Measurements from ENCODE around the gene TRMT2A. TPM values are rescaled to one million over a fixed set of nuclear protein-coding genes. Genes with fewer than 3 reads are reported as not detected.
A peak's percentile ranks its signal among the peaks of the same experiment; 100 is the strongest.

Gene TRMT2A
- total and polyA plus RNA-seq, 2 of the 8 experiments (the other 6 are each of a cell fraction or from before 2014, with no cell fraction given): 44.9 to 50.3 TPM

DNA sequence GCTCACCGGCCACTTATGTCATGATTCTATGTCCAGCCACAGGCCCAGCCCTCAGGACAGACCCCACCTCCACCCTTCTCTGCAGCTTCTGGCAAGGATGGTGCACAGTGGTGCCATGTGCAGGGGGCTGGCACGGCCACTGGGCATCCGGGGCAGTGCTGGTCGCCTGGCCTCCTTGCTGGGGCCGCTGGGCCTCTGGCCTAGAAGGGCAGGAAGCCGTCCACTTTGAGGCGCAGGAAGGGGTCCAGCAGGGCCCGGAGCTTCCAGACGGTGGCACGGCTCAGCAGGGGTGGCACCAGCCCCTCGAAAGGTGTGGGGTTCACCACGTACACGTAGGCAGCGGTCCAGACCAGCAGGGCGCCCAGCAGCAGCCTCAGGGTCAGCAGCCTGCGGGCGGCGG is 31.4 kb upstream of the TRMT2A start:
- Histone ChIP-seq H3K4me1 (replicated peaks in 1 of 4; ENCODE audit: control insufficient read depth in 3 of 4, insufficient read depth in 4 of 4, low read length in 3 of 4) (no peaks in the 10 kb centered on the region), H3K56ac (replicated peaks; ENCODE audit: insufficient read length, low read depth, low read length) (no peak overlapping the region), H3K4me2 (ENCODE audit: insufficient read depth in 1 of 2, low read depth in 2 of 2, low read length in 2 of 2) (no peak overlapping the region), H3K27me3 (replicated peaks in 1 of 4; ENCODE audit: control insufficient read depth in 3 of 4, extremely low read depth in 1 of 4, insufficient read depth in 3 of 4, low read length in 3 of 4) (no peaks in the 10 kb centered on the region), H4K5ac (ENCODE audit: insufficient read length, low read depth, low read length) (no peak overlapping the region), H2BK15ac (ENCODE audit: low read length) (no peak overlapping the region), H2AK5ac (ENCODE audit: low read depth, low read length) (no peak overlapping the region), H3K23ac (ENCODE audit: insufficient read length) (no peak overlapping the region), H3K36me3 (ENCODE audit: control insufficient read depth in 2 of 4, insufficient read depth in 4 of 4, low read length in 3 of 4) (peaks cover 0 to 1% (median 0%) of the 10 kb centered on the region in 4 experiments; a peak in 1 of 8 replicates), H4K20me1 (replicated peaks in 1 of 2; ENCODE audit: control insufficient read depth in 1 of 2, insufficient read depth in 2 of 2, low read length in 2 of 2) (no peaks in the 10 kb centered on the region), H3K27ac (ENCODE audit: low read depth, low read length) (no peak overlapping the region), H3K79me2 (ENCODE audit: control insufficient read depth in 1 of 2, insufficient read depth in 2 of 2, low read length in 2 of 2) (no peaks in the 10 kb centered on the region), H4K8ac (ENCODE audit: extremely low read depth, insufficient read depth, low read length) (peak overlapping the region; percentile 57; the same call in 1 of the 2 replicates), H2BK20ac (ENCODE audit: low read length) (no peak overlapping the region), H3K14ac (ENCODE audit: insufficient read length) (no peak overlapping the region), H2BK5ac (ENCODE audit: low read depth, low read length) (no peak overlapping the region), H3K4me3 (ENCODE audit: extremely low read depth in 1 of 4, insufficient read depth in 2 of 4, low read depth in 3 of 4, low read length in 4 of 4) (no peak overlapping the region), H4K91ac (replicated peaks; ENCODE audit: insufficient read length, low read length) (no peak overlapping the region), H3K18ac (ENCODE audit: extremely low read depth, low read length) (no peak overlapping the region), H3K79me1 (ENCODE audit: low read depth, low read length) (no peaks in the 10 kb centered on the region), H2AFZ (ENCODE audit: low read length) (no peak overlapping the region), H3K9me3 (ENCODE audit: insufficient read depth in 2 of 2, low read depth in 1 of 2, low read length in 1 of 2) (no peaks in the 10 kb centered on the region), H3K9ac (replicated peaks in 1 of 4; ENCODE audit: extremely low read depth in 1 of 4, low read depth in 3 of 4, low read length in 3 of 4) (no peak overlapping the region), H2BK12ac (ENCODE audit: low read depth, low read length) (no peak overlapping the region), H2BK120ac (replicated peaks; ENCODE audit: low read depth, low read length) (no peak overlapping the region), H3K4ac (replicated peaks; ENCODE audit: insufficient read length, low read depth, low read length) (no peak overlapping the region), H3K23me2 (ENCODE audit: low read depth, low read length) (no peaks in the 10 kb centered on the region)
- 94% methylated on average over 18 of the region's 18 CpGs; no CpG with 5 or more reads in 1 of the 2 experiments for WGBS, 2 experiments (ENCODE audit: extremely low coverage in 1 of 2, insufficient coverage in 1 of 2, insufficient read length in 1 of 2, insufficient replicate concordance in 2 of 2, low coverage in 1 of 2, low lambda C conversion rate in 2 of 2, missing lambda C conversion rate in 1 of 2)
- ChIA-PET CTCF (ENCODE audit: partially characterized antibody) (interaction anchor here (1.2 to 2.1 kb wide), 2 partner anchors 62 to 138 kb away, joined by 3 to 5 read pairs; no protein-coding TSS in a partner anchor), POLR2A (ENCODE audit: partially characterized antibody) (interaction anchor here (1.2 to 2.1 kb wide), 3 partner anchors 19 to 67 kb away, joined by 3 to 10 read pairs (median 3); no protein-coding TSS in a partner anchor)
- FAIRE-seq: no peak
- TF ChIP-seq EP300 (IDR thresholded peaks at IDR 0.05; ENCODE audit: borderline replicate concordance in 1 of 2, low read depth in 2 of 2, low read length in 2 of 2) (no peak), SRF (IDR thresholded peaks at IDR 0.05; ENCODE audit: low read depth, low read length) (no peak), CBX8 (IDR thresholded peaks at IDR 0.05; ENCODE audit: borderline replicate concordance, low read depth, low read length) (no peak), RFX5 (IDR thresholded peaks at IDR 0.05; ENCODE audit: borderline replicate concordance, low read depth, low read length) (no peak), HDAC2 (IDR thresholded peaks at IDR 0.05; ENCODE audit: borderline replicate concordance in 1 of 2, low read depth in 2 of 2, low read length in 2 of 2) (no peak), RAD21 (IDR thresholded peaks at IDR 0.05 in 1 of 2, conservative IDR thresholded peaks at IDR 0.05 in 1 of 2; ENCODE audit: low read depth in 2 of 2, low read length in 2 of 2) (no peak), CREB1 (IDR thresholded peaks at IDR 0.05) (no peak)
- no peak for DNase-seq (ENCODE audit: low read depth in 1 of 2, low spot score in 2 of 2)
